Aorta (tissue), 5 donors: ENCODE data around the gene TGFB1. TPM values are rescaled to one million over a fixed set of nuclear protein-coding genes. Genes with fewer than 3 reads are reported as not detected.

Source experiments
- ATAC-seq: fragments of 200-7000 bp; cut with Tn5 transposase; one replicate; pipeline ENCODE4 v1.9.1; 2022; ENCODE audit warnings: moderate library complexity; ENCODE audit not compliant: low FRiP score
- DNase-seq, 2 donors: peaks; one replicate each; pipeline ENCODE4 v3.0.0-alpha.2; 2020
- H3K27ac ChIP-seq, 2 donors: one replicate each; pipeline ENCODE4 v1.5.1; 2013; ENCODE audit warnings: low read length in 2 of 2, mild to moderate bottlenecking in 2 of 2, moderate library complexity in 2 of 2, control low read depth in 1 of 2, inconsistent platforms in 1 of 2, low read depth in 1 of 2
- H3K27me3 ChIP-seq, 2 donors: one replicate each; pipeline ENCODE4 v1.6.1; 2013; ENCODE audit warnings: control low read depth in 1 of 2, low read length in 1 of 2, mild to moderate bottlenecking in 1 of 2, moderate library complexity in 1 of 2; ENCODE audit not compliant: insufficient read depth in 2 of 2, control insufficient read depth in 1 of 2
- H3K36me3 ChIP-seq, 2 donors: one replicate each; pipeline ENCODE4 v1.6.1; 2013; ENCODE audit warnings: control low read depth in 1 of 2, low read length in 1 of 2, mild to moderate bottlenecking in 1 of 2; ENCODE audit not compliant: insufficient read depth in 2 of 2, control insufficient read depth in 1 of 2
- H3K4me1 ChIP-seq, 2 donors: one replicate each; pipeline ENCODE4 v1.6.1; 2013; ENCODE audit warnings: low read length in 2 of 2, control low read depth in 1 of 2, mild to moderate bottlenecking in 1 of 2, moderate library complexity in 1 of 2; ENCODE audit not compliant: insufficient read depth in 2 of 2, control insufficient read depth in 1 of 2
- H3K4me3 ChIP-seq, 2 donors: one replicate each; pipeline ENCODE4 v1.5.1; 2013; ENCODE audit warnings: low read length in 2 of 2, control low read depth in 1 of 2, mild to moderate bottlenecking in 1 of 2
- H3K9me3 ChIP-seq: one replicate; pipeline ENCODE4 v1.6.1; 2013; ENCODE audit warnings: mild to moderate bottlenecking, low read length; ENCODE audit not compliant: control insufficient read depth
- WGBS, 2 donors: extraction: QIAGEN DNeasy Blood & Tissue Kit; methylation state at CpG; one replicate each; pipeline ENCODE4 v1.1.7; 2013; 5-methylcytosine and 5-hydroxymethylcytosine counted together
- intact Hi-C, 2 donors: fragments of 100-400 bp; cut with DNase I; formaldehyde crosslinking; loops; one replicate each; pipeline versions ENCODE4 v1.14.2 to v1.15.0; 2022
- polyA plus RNA-seq, 2 donors: library from polyadenylated mRNA; stranded (reverse); fragments of 200-250 nt; gene quantifications; one replicate each; pipeline ENCODE4 v1.2.3, GENCODE V29; 2013
- total RNA-seq, 2 donors: library from RNA; stranded (reverse); fragmentation: NEBNext Ultra II Directional; extraction: Animal tissue kit (Norgen Biotek cat#: 25700); gene quantifications; one replicate each; pipeline ENCODE4 v1.2.1, GENCODE V29; 2021
- donor health status: healthy with polysubstance abuse.
- donor health status: Bipolar disorder and iron deficiency.
- donor health status: DM: no; HTN: no; CAD: no.
- donor health status: DM: no; HTN: no; CAD: no.
- donor health status: DM: yes; HTN: yes; CAD: no.

TGFB1 gene
- total and polyA plus RNA-seq, 4 donors: 25.4 to 97.5 (median 69.1) TPM

DNA sequence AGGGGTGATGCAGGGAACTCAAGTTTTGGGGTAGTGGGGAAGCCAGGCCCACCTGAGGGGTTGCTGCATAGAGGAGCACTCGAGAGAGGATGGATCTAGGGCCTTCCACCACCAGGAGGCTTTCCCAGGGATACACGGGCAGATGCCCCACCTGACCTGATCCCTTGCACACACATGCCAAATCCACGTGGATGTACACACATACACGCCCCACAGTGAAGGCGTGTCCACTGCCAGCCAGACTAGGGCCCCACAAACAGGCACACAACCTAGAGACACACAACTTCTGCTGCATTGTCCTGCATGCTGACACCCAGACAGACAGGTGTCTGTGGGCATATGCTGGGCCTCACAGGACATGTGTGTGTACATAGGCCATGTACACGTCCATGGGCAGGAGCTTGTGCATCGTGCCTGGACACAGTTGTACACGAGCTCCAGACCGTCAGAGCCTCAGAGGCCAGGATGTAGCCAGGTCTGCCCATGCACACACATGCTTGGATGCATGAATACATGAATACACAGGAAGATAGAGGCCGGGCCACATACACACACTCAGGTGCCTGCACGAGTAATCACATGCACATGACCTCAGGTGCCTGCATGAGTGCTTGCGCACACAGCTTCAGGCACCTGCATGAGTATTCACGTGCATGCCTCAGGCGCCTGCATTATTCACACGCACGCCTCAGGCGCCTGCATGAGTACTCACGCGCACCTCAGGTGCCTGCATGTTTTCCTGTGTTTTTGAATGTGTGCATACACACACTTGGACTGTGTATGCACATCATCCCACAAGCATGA is 34.8 kb downstream of the TGFB1 start:
- Histone ChIP-seq H3K36me3 (peaks cover 0 to 11% of the 10 kb centered on the region in 2 donors), H3K9me3 (no peaks in the 10 kb centered on the region), H3K4me1 (no peaks in the 10 kb centered on the region), H3K27ac (no peak overlapping the region), H3K27me3 (no peaks in the 10 kb centered on the region), H3K4me3 (no peak overlapping the region)
- intact Hi-C loops: no loop called here
- WGBS, 2 donors: 77 to 79% methylated on average over 19 of the region's 19 CpGs
- DNase-seq: no peak
- no peak for ATAC-seq

DNA sequence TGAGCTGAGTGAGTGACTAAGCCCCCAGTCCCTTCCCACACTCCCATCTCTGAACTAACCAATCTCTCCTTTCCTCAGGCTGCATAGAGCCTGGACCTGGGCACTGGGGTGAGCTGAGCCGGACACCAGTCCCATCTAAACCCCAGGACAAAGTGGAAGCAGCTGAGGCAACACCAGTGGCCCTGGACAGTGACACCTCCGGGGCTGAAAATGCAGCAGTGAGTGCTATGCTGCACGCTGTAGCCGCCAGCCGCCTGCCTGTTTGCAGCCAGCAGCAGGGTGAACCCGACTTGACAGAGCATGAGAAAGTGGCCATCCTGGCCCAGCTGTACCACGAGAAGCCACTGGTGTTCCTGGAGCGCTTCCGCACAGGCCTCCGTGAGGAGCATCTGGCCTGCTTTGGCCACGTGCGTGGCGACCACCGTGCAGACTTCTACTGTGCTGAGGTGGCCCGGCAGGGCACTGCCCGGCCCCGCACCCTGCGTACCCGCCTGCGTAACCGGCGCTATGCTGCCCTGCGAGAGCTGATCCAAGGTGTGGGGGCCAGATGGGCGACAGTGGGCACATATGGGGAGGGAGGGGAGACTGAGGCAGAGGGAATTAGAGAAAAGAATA is 37.3 kb downstream of the TGFB1 start:
- WGBS, 2 donors: 94 to 95% methylated on average over 24 of the region's 24 CpGs
- intact Hi-C loops: no loop called here

DNA sequence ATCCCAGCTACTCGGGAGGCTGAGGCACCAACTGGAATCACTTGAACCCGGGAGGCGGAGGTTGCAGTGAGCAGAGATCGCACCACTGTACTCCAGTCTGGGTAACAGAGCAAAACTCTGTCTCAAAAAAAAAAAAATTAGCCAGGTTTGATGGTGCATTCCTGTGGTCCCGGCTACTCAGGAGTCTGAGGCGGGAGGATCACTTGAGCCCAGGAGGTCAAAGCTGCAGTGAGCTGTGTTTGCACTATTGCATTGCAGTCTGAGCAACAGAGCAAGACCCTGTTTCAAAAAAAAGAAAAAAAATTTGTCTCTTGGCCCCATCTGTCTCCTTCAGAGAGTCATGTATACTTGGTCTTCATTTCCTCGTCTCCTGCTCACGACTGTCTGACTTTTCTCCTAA is 42.1 kb downstream of the TGFB1 start:
- Histone ChIP-seq H3K9me3 (no peaks in the 10 kb centered on the region), H3K27ac (no peak overlapping the region), H3K27me3 (no peaks in the 10 kb centered on the region), H3K4me3 (no peak overlapping the region), H3K4me1 (no peaks in the 10 kb centered on the region), H3K36me3 (peaks cover 2 to 3% of the 10 kb centered on the region in 2 donors)
- ATAC-seq (no peak), DNase-seq (peak; percentile 22 to 32)
- 74 to 75% methylated on average over 8 of the region's 8 CpGs for WGBS, 2 donors
- intact Hi-C loops: loop anchor here in 1 of 2 donors (5.0 kb wide), 1 partner anchor 41 kb away; the partner anchor contains the start of gene TGFB1

More for the DNA sequence above, 37.3 kb downstream of the TGFB1 start:
- H3K4me3 ChIP-seq: no peak overlapping the region
- no peaks in the 10 kb centered on the region for H3K9me3 ChIP-seq
- no peaks in the 10 kb centered on the region for H3K4me1 ChIP-seq
- no peaks in the 10 kb centered on the region for H3K27me3 ChIP-seq
- no peak for ATAC-seq
- H3K27ac ChIP-seq: no peak overlapping the region
- DNase-seq: peak; percentile 13 to 61
- peaks cover 0 to 11% of the 10 kb centered on the region in 2 donors for H3K36me3 ChIP-seq

DNA sequence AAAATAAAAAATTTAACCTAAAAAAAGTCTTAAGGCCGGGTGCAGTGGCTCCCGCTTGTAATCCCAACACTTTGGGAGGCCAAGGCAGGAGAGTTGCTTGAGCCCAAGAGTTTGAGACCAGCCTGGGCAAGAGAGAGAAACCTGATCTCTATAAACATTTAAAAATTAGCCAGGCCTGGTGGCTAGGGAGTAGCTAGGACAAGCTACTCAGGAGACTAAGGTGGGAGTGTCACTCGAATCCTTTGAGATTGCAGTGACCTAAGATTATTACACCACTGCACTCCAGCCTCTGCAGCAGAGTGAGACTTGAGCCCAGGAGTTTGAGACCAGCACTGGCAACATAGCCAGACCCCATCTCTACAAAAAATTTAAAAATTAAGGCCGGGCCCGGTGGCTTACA is 42.6 kb downstream of the TGFB1 start:
- Histone ChIP-seq H3K36me3 (peaks cover 2% of the 10 kb centered on the region in 2 donors), H3K27me3 (no peaks in the 10 kb centered on the region), H3K4me1 (no peaks in the 10 kb centered on the region), H3K4me3 (peak overlapping the region in 1 of 2 donors; percentile 67), H3K9me3 (no peaks in the 10 kb centered on the region), H3K27ac (no peak overlapping the region)
- DNase-seq (peak; percentile 6 to 53), ATAC-seq (no peak)
- WGBS, 2 donors: 33 to 40% methylated on average over 5 of the region's 5 CpGs
- intact Hi-C loops: loop anchor here in 1 of 2 donors (5.0 kb wide), 1 partner anchor 41 kb away; the partner anchor contains the start of gene TGFB1

DNA sequence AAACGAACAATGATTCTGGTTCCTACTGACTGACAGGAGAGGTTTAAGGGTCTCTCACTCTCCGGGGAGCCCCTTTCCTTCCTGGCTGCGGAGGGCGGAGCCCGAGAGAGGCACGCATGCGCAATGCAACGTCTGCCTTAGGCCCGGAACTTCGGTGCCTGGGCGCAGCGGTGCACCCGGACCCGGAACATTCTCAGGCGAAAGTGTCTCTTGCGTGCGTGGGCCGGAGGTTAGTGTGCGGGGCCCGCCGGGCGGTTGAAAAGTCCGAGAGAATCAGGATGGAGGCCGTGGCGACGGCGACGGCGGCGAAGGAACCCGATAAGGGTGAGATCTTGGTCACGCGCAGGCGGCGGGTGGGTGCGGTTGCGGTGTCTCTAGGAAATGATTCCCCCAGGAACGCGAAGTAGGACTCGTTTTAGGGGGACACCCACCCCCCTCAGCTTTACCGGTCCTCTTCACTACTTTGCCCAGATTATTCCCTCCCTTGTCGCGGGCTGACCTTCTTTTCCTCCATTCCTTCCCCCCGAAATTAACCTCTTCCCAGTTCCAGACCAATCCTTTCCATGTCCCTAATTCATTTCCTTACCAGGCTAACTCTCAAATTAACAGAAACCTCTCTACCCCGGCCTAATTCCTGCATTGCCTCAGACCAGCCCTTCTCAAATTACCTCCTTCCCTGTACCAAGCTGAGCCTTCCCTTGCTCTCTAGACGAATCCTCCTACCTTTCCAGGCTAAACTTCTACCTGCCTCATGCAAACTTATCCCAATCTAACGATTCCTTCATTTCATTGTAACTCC is 43.5 kb downstream of the TGFB1 start, which contains the start of gene CCDC97:
CCDC97 (plus strand) TSS at position 140 of the 799 bp plus-strand sequence; CDS start at position 279, 139 bp downstream.
- peak; percentile 91 to 96 for DNase-seq
- 0 to 1% methylated on average over 46 to 47 of the region's 47 CpGs for WGBS, 2 donors
- peaks cover 2 to 6% of the 10 kb centered on the region in 2 donors for H3K36me3 ChIP-seq
- peak within 1 kb of the TSS; percentile 67 to 88 for H3K4me3 ChIP-seq
- H3K4me1 ChIP-seq: no peaks in the 10 kb centered on the region
- H3K9me3 ChIP-seq: no peaks in the 10 kb centered on the region
- H3K27ac ChIP-seq: peak within 1 kb of the TSS; percentile 50 to 92
- H3K27me3 ChIP-seq: no peaks in the 10 kb centered on the region
- intact Hi-C loops: loop anchor here in 1 of 2 donors (1.0 to 5.0 kb wide), 2 partner anchors 15 to 42 kb away; partner anchors contain the start of gene TGFB1
- ATAC-seq: peak; percentile 93

DNA sequence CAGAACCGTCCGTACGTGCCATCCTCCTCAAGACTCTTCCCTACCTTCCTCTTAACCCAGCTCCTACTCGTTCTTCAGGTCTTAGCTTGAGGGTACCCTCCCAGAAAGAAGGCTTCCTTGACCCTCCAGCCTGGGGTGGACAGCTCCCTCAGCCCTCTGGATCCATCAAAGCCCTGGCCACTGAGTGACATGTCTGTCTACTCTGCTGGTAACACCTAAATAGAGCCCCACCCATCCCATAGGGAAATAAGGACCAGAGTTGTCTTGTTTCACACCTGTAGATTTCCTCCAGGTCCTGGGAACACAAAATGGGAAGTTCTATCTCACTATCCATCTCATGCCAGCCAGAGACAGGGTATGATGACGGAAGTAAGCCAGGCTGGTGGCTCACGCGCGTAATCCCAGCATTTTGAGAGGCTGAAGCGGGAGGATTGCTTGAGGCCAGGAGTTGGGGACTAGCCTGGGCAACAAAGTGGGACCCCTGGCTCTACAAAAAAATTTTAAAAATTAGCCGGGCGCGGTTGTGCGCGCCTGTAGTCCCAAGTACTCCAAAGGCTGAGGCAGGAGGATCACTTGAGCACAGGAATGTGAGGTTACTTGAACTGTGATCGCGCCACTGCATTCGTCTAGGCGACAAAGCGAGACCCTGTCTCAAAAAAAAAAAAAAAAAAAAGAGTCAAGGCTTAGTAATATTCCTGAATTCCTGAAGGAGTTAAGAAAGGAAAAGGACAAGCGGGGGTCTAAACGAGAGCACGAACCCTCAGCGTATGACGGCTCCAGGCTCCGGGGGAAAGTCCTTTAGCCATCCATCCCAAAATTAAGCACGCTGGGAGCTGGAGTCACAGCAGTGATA is 44.3 kb downstream of the TGFB1 start:
- H3K27me3 ChIP-seq: no peaks in the 10 kb centered on the region
- H3K36me3 ChIP-seq: peaks cover 2 to 10% of the 10 kb centered on the region in 2 donors
- DNase-seq: peak; percentile 49 to 71
- H3K4me1 ChIP-seq: no peaks in the 10 kb centered on the region
- WGBS, 2 donors: 4 to 6% methylated on average over 26 of the region's 26 CpGs
- peak overlapping the region; percentile 50 to 92 for H3K27ac ChIP-seq
- intact Hi-C loops: loop anchor here (1.0 to 5.0 kb wide), 5 partner anchors 16 to 105 kb away; partner anchors contain the start of genes HNRNPUL1 (in 1 of the 2) and TGFB1 (in 1 of the 2)
- peak overlapping the region; percentile 67 to 88 for H3K4me3 ChIP-seq
- peak; percentile 17 for ATAC-seq
- no peaks in the 10 kb centered on the region for H3K9me3 ChIP-seq

DNA sequence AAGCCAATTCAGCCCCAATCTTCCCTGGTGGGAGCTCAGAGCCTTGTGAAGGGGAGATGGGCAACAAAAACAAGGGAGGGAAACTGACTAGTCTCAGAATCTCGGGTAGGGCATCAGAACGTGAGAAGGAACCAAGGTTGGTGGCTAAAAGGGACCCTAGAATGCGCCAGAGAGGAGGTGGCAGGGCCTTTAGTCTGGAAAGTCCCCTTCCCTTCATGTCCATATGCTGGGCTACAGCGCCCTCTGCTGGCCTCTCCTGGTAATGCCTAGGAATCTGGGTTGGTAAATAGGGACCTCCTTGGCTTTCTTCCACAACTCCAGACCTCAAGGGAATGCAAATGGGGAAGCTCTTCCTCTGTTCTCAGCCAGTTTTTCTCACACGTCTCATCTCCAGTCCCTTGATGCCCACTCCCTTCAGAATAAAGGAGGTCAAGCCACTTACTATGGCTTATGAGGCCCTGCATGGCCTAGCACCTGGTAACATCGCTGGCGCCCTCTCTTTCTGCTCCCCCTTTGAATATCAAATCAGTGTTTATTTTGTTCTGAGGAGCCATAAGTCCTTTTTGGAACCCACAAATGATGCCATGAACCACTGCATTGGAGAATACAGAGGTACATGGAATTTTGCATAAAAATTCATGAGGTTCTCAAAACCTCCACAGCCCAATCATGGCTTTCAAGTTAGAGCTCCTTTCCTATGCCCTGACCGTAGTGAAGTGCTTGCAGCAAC is 45.1 kb downstream of the TGFB1 start:
- H3K36me3 ChIP-seq: peaks cover 2 to 12% of the 10 kb centered on the region in 2 donors
- no peaks in the 10 kb centered on the region for H3K27me3 ChIP-seq
- peak; percentile 94 to 98 for DNase-seq
- H3K27ac ChIP-seq: peak overlapping the region in 1 of 2 donors; percentile 92
- H3K4me3 ChIP-seq: peak overlapping the region in 1 of 2 donors; percentile 8
- intact Hi-C loops: loop anchor here (2.0 to 5.0 kb wide), 3 partner anchors 41 to 104 kb away; partner anchors contain the start of gene HNRNPUL1 (in 1 of the 2)
- no peaks in the 10 kb centered on the region for H3K9me3 ChIP-seq
- ATAC-seq: peak; percentile 88
- WGBS, 2 donors: 16 to 20% methylated on average over 8 of the region's 8 CpGs
- H3K4me1 ChIP-seq: no peaks in the 10 kb centered on the region
